ENCODE results near the gene PPP4R1.

PPP4R1 gene

GRCh38 chr18:9581667-9582066 lies 32.7 kb downstream of the PPP4R1 start:
- no peak for DNase-seq

- no peak for DNase-seq
Observed at GRCh38 chr18:9578306-9578705, 36.1 kb downstream of the PPP4R1 start.

- DNase-seq: no peak
Observed at GRCh38 chr18:9577361-9577760, 37.0 kb downstream of the PPP4R1 start.

DNA sequence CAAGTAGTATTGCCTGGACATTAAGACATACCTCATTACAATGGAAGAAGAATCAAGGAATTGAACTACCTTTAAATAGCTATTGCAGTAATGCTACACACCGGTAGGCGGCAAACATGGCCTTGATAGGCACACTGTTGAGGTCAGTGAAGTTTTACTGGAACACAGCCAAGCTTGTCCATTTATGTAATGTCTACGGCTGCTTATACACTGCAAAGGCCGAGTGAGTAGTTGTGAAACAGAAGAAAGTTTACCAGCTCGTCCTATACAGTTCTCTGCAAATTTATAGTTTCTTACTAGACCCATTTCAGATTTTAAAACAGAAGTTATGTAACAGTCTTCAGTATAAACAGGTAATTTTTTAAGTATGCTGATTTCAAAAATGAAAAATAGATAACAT lies 38.8 kb downstream of the PPP4R1 start:
- DNase-seq: no peak

DNA sequence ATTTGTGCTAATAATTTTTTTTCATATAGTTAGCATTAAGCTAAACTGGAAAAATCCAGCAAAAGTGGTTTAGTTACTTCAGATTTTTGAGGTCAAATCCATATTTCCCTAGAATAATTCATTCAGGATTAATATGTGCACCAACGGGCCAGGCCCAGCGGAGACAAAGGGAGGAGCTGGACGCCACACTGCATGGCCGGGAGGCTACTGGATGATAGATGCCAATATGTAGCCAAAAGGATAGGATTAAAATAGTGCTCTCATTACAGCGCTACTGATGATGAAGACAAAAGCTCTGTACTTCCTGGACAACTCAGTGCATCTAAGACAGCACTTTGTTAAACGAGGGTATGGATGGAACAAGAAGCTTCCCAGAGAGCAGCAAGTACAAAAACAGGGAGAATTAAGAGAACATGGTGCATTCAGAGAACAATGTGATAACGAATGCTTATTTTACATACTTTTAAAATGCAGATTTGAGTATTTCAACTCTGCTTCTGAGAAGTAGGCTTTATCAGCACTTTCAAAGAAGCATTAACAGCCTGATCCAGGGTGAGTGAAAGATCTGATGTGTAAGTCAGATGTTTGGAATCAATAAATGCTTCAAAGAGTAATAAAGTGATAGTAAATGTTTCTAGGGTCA lies 39.8 kb downstream of the PPP4R1 start:
- DNase-seq: no peak

DNA sequence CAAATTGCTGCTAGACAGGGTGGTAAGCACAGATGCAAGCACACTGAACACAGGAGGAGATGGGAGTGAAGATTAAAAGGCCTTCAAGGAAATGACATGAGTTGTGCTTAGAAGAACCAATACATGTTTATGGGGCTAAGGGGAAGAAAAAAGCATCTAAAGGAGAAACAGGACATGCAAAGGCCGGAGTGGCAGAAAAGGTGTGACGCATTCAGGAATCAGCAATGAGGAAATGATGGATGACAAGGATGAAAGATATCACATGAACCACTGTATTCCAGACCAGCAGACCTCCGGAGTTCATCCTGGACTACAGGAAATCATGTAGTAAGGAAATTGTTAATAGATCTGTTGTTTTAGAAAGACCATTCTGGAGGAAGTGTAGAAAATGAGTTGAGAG lies 42.8 kb downstream of the PPP4R1 start:
- no peak for DNase-seq

- DNase-seq: no peak
Observed at GRCh38 chr18:9570255-9570654, 44.1 kb downstream of the PPP4R1 start.

DNA sequence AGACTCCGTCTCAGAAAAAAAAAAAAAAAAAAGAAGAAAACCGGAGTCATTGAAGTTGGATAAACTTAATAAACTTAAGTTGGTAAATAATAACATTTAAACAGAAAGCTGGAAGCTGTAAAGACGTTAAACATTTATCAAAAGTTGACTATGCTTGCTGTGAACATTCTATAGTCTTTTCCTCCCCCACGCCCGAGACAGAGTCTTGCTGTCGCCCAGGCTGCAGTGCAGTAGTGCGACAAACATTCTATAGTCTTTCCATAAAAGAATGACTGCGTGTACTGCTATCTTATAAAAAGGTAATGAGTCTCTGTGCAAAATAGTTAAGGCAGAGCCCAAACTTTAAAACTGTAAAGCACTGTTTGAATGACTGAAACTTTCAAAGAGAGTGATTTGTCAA lies 45.2 kb downstream of the PPP4R1 start:
- no peak for DNase-seq

GRCh38 chr18:9568186-9568585 lies 46.2 kb downstream of the PPP4R1 start:
- no peak for DNase-seq

- no peak for DNase-seq
Observed at GRCh38 chr18:9565407-9565806, 49.0 kb downstream of the PPP4R1 start.

DNA sequence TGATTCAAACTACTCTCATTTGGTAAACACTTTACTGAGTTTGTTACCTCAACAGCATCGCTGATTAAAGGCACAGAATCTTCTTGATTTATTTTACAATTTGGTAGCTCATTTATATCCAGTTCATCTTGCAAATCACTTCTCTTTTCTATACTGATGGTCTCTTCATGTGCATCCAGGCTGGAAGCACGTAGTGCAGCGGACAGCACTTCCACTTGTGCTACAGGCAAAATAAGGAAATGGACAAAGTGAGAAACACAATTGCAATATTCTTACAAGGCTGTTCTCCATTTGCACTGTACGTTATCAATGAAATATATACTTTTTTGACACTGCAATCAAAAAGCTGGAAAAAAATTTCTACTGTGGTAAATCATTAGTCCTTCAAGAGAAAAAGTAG lies 51.0 kb downstream of the PPP4R1 start:
- DNase-seq: no peak

DNA sequence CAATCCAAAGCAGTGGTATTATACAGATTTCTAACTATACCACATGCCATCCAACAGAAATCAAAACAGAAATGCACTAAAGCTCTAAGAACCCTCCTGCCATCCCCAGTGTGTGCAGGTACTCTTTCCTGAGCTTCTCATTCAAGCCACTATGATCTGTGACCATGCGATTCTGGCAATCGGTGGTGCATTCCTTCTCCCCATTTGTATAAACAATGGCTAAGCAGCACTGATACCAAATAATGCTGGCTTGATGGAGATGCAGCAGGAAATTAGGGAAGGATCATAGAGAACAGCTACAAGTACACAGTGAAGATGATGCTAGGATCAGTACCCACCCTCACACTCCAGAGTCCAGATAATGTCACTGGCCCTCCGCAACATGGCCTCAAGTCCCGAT lies 51.8 kb downstream of the PPP4R1 start:
- DNase-seq: no peak

DNA sequence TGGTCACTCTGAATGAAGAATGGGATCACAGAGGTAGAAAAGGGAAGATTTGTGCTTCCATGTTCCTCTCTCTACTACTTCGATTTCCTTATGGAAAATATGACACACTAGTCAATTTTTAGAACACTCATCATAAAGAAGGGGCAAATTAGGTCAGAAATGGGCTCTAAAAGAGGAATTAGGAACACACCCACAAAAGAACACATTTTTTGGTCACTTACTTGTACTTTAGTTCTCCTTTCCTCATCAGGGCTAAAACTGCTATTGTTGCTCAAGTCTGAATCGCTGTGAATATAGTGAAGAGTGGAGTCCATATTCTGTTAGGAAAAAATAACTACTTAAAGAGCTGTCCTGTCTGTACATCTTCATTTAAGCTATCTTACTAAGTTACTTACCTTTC lies 52.6 kb downstream of the PPP4R1 start:
- DNase-seq: peak; percentile 19

DNA sequence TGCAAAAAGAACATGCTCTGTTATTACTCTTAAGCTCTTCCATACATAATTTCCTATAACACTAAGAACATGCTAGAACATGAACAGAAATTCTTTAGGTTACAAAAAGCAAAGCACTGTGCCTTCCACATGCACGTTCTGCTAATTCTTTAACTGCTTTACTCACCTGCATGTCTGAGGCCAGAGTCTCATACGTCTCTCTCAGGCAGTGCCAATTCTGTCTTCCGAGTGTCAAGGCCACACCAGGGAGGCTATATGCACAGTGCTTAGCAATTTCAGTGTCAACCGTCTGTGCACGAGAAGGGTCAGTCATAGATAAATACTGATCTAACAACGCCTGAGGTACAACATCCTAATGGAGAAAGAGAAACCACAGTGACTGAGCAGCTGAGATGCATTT lies 55.1 kb downstream of the PPP4R1 start:
- DNase-seq: no peak

GRCh38 chr18:9558387-9559064 lies 55.8 kb downstream of the PPP4R1 start:
- no peak for DNase-seq

DNA sequence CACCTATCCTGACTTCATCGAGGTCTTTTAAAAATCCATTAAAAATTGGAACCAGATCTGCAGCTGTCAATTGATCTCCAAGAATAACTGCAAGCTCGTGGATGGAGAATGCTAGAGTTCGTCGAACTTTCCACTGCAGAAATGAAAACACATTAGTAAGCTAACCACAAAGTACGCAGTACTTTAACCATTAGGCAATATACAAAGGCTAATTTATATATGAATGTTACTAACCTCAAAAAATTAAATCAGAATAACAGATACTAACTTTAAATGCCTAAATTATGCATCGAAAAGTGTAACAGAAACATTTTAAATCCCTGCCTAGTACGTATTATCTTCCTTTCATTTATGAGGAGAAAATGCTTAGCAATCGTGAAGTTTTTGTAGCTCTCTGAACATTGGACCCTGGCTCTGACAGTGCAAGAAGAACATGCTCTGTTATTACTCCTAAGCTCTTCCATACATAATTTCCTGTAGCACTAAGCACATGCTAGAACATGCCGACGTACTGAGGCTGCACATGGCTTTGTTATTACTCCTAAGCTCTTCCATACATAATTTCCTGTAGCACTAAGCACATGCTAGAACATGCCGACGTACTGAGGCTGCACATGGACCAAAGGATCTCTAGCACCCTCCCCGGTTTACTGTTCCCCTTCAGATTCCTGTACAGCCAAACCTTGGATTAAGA lies 57.0 kb downstream of the PPP4R1 start:
- no peak for DNase-seq

- DNase-seq: no peak
Observed at GRCh38 chr18:9552616-9553015, 61.7 kb downstream of the PPP4R1 start.

GRCh38 chr18:9552191-9552590 lies 62.2 kb downstream of the PPP4R1 start:
- no peak for DNase-seq

GRCh38 chr18:9550429-9550828 lies 63.9 kb downstream of the PPP4R1 start:
- DNase-seq: no peak

DNA sequence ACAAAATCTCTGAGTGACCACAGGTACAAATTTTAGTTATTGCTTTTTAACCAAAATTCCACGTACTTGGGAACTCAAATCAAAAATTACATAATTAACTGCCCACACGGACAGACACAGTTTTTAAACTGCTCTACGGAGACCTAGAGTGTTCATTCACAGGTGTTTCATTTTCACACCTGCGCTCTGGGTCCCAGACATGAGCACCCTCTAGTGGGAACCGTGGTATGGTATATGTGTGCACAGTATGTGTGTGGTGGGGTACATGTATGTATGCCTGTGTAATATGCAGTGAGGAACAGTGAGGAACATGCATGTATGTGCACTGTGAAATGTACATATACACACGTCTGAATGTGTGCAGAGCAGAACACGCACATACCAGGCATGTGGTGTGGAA lies 65.0 kb downstream of the PPP4R1 start:
- DNase-seq: no peak

GRCh38 chr18:9547782-9548181 lies 66.6 kb downstream of the PPP4R1 start:
- no peak for DNase-seq

GRCh38 chr18:9546468-9546867 lies 67.9 kb downstream of the PPP4R1 start:
- no peak for DNase-seq

DNA sequence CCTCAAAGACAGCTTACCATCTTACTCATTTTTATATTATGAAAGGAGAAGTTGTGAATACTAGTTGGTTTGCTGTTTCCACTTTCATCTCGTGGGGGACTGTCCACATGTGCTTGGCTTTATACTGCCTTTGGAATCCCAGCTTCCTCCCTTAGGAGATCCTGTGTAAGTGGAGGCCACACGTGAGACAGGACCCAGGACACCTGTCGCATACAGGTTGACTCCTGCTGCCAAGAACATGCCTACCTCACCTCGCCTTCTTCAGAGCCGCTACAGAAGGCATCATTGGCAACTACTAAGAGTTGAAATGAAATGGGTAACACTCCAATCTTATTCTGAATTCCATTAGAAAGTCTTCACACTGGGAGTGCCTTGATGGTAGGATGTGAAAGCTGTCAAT lies 69.3 kb downstream of the PPP4R1 start:
- DNase-seq: no peak

GRCh38 chr18:9542924-9543323 lies 71.4 kb downstream of the PPP4R1 start:
- DNase-seq: no peak

DNA sequence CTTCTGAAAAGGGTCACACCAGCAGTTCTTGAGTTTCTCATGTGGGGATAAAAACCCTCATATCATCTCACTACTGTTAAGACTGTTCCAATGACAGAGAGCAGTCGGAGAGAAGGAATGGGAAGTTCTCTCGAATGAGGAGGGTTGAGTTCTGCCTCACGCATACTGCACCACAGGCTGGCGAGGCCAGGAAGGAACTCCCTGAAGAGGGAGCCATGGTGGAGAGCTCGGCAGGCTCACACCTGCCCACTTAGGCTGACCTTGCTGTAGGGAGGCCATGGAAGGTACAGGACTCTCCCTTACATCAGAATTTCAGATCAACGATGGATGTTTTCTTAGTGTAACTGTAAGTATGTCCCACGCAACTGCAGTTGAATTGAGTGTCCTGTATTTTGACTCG lies 74.4 kb downstream of the PPP4R1 start:
- no peak for DNase-seq

All from SIG-M5 (cell line).